Panc1 (cell line): Measurements from ENCODE around the gene HOXA5. TPM values are rescaled to one million over a fixed set of nuclear protein-coding genes. Genes with fewer than 3 reads are reported as not detected.

Experiments
- ATAC-seq: fragments of 200-7000 bp; cut with Tn5 transposase; 2 replicates; pipeline ENCODE4 v1.9.1; 2020; ENCODE audit warnings: mild to moderate bottlenecking, moderate library complexity
- BruUV-seq: library from RNA; stranded (reverse); fragments of 400-500 nt; replicated peaks from 2 replicates; lab custom pipeline; 2021; lab: Mats Ljungman, UMichigan
- CTCF ChIA-PET: fragments of 300-600 bp; sonication (Branson Sonifier 250); formaldehyde crosslinking; loops from one replicate; lab custom pipeline; 2022; ENCODE audit warnings: antibody characterized with exemption; lab: Charles Lee
- POLR2A ChIA-PET: fragments of 300-600 bp; sonication (Branson Sonifier 250); formaldehyde crosslinking; loops from one replicate; lab custom pipeline; 2022; ENCODE audit warnings: antibody characterized with exemption; lab: Charles Lee
- DNase-seq: peaks from one replicate; pipeline ENCODE4 v3.0.0-alpha.2; 2010; ENCODE audit warnings: low read depth, low spot score
- H3K27ac ChIP-seq: 2 replicates; pipeline ENCODE4 v1.5.1; 2011; ENCODE audit warnings: mild to moderate bottlenecking, low read length, inconsistent platforms
- H3K27me3 ChIP-seq: fragments of 200-500 bp; sonication (Bioruptor generic); 2 replicates; pipeline ENCODE4 v1.6.0; 2014; ENCODE audit warnings: low read length, inconsistent platforms; ENCODE audit not compliant: control insufficient read depth, insufficient read depth
- H3K36me3 ChIP-seq: fragments of 200-500 bp; sonication (Bioruptor generic); 2 replicates; pipeline ENCODE4 v1.5.1; 2014; ENCODE audit warnings: inconsistent platforms, mild to moderate bottlenecking, low read length, moderate library complexity; ENCODE audit not compliant: control insufficient read depth, insufficient read depth
- H3K4me1 ChIP-seq: 2 replicates; pipeline ENCODE4 v1.5.1; 2011; ENCODE audit warnings: inconsistent platforms, mild to moderate bottlenecking, low read length, moderate library complexity; ENCODE audit not compliant: control insufficient read depth, insufficient read depth
- H3K4me3 ChIP-seq, 2 experiments: 2 replicates each; pipeline ENCODE4 v1.5.1; 2011 to 2012; ENCODE audit warnings: low read depth in 2 of 2, low read length in 2 of 2, mild to moderate bottlenecking in 2 of 2, inconsistent platforms in 1 of 2, moderate library complexity in 1 of 2
- H3K9me3 ChIP-seq: fragments of 200-500 bp; sonication (Bioruptor generic); 2 replicates; pipeline ENCODE4 v1.5.1; 2014; ENCODE audit warnings: low read depth, mild to moderate bottlenecking, inconsistent platforms, low read length, moderate library complexity; ENCODE audit not compliant: control insufficient read depth, insufficient read depth
- CTCF ChIP-seq: fragments of 450-650 bp; IDR thresholded peaks from 2 replicates; pipeline ENCODE4 v1.5.1; 2017; ENCODE audit warnings: mild to moderate bottlenecking
- POLR2AphosphoS5 ChIP-seq: IDR thresholded peaks from 2 replicates; pipeline ENCODE4 v1.6.1; 2012; ENCODE audit warnings: mild to moderate bottlenecking, low read depth, low read length, moderate library complexity
- REST ChIP-seq, 2 experiments: IDR thresholded peaks; 2 replicates each; pipeline ENCODE4 v1.6.1; 2011 to 2012; ENCODE audit warnings: low read depth in 2 of 2, control low read depth in 1 of 2, low read length in 1 of 2, mild to moderate bottlenecking in 1 of 2, moderate library complexity in 1 of 2; ENCODE audit not compliant: insufficient read depth in 1 of 2
- SIN3A ChIP-seq: IDR thresholded peaks from 2 replicates; pipeline ENCODE4 v1.6.1; 2012; ENCODE audit warnings: low read depth, mild to moderate bottlenecking, low read length, moderate library complexity, borderline replicate concordance; ENCODE audit not compliant: insufficient read depth
- TCF7L2 ChIP-seq: IDR thresholded peaks from 2 replicates; pipeline ENCODE4 v1.6.1; 2011; ENCODE audit warnings: mild to moderate bottlenecking, low read depth, low read length, inconsistent platforms
- in situ Hi-C: cut with HindIII; loops from 2 replicates; pipeline ENCODE4 v1.10.0; 2016; ENCODE audit warnings: low sequenced_read_pairs, low pct_unique_long_range_greater_than_20kb
- intact Hi-C: fragments of 100-400 bp; cut with micrococcal nuclease; formaldehyde crosslinking; loops from one replicate; pipeline ENCODE4 v1.10.0; 2022; ENCODE audit not compliant: unreplicated experiment
- total RNA-seq: library from RNA; stranded (reverse); gene quantifications from one replicate; pipeline ENCODE4 v1.2.1, GENCODE V29; 2021; ENCODE audit not compliant: unreplicated experiment

The HOXA5 gene
- total RNA-seq, 1 experiment from 2014 or later, result 3.9 TPM

DNA sequence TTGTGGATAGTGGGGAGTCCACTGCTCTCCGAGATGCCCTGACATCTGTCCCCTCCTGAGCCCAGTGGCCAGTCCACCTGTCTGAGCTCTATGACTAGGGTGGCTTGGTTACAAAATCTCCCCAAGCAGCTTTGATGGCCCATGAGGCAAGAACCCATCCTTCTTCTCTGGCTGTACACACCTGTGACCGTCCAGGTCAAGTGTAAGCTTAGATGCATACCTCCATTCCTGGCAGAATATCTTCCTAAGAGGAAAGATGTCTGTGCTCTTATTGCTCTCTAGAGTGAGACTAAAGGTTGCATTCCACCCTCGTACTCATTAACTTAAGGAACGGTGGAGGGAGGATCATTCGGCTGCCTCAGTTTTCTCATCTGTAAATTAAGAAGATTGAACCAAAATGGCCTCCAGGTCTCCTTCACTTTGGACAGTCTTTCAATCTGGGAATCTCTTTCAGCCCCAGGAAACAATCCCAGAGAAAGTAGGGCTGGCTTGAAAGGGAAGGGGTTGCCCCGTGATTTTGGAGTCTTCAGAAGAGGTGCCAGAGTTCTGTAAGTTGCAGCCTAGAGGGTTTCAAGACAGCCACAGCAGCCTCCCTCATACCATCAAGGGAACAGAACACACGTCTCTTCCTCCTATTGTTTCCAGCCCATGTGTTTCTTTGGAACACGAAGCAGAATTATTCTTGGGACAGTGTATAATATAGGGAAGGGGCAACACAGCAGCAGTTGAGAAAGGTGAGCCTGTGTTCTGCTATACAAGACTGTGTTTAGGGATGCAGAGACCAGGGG is 18.4 kb downstream of the HOXA5 start:
- Histone ChIP-seq H3K4me1 (peaks cover 70% of the 10 kb centered on the region), H3K9me3 (no peaks in the 10 kb centered on the region), H3K27ac (peak overlapping the region; percentile 99), H3K4me3 (no peak overlapping the region), H3K27me3 (no peaks in the 10 kb centered on the region), H3K36me3 (no peaks in the 10 kb centered on the region)
- ChIA-PET CTCF (no interaction called here), POLR2A (no interaction called here)
- DNase-seq, result no peak
- intact Hi-C loops, result no loop called here
- in situ Hi-C loops, result no loop called here
- BruUV-seq, result no TSS peak
- no peak for ATAC-seq
- no peak for TF ChIP-seq TCF7L2

DNA sequence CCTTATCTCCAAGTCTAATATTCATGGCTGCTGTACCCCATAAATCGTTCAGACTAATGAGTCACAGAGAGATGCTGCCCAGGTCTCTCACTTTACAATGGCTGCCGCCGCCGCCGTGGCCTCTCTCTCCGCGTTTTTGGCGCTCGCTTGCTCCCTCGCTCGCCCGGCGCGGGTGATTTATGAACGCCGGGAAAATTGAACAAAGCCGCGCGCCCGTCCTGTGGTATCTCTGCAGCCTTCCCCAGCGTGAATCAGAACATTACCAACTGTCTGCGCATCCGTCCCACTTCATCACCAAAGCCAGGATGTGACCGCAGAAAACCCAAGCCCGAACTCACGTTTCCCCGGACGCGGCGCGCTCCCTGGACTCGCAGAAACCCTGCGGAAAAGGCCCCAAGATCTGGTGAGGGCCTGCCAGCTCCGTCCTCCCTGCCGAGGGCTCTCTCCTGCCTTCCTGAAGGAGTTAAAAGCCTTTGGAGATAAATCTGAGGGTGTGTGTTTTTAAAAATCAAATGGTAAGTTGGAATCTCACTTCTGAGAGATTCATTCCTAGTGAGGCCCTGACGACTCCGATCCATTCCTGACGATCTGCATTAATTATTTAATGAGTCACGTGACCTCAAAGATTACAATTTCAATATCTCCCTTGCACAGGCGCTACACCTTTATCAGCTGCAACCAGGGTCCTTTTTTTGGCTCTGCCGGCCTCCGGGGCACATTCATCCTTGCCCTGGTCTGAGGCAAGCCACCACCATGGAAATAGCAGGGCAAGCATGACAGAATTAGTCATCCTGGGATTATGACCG is 19.2 kb downstream of the HOXA5 start:
- Histone ChIP-seq H3K36me3 (no peaks in the 10 kb centered on the region), H3K9me3 (no peaks in the 10 kb centered on the region), H3K4me1 (peaks cover 78% of the 10 kb centered on the region), H3K27ac (peak overlapping the region; percentile 99), H3K27me3 (no peaks in the 10 kb centered on the region), H3K4me3 (no peak overlapping the region)
- POLR2A ChIA-PET, result no interaction called here
- CTCF ChIA-PET, result no interaction called here
- TF ChIP-seq TCF7L2 (no peak), REST (IDR thresholded peaks at IDR 0.05; ENCODE audit: insufficient read depth in 1 of 2, low read depth in 2 of 2, low read length in 1 of 2) (no peak), SIN3A (no peak), CTCF (no peak), POLR2AphosphoS5 (no peak)
- no peak for DNase-seq
- in situ Hi-C loops, result no loop called here
- BruUV-seq, result no TSS peak
- intact Hi-C loops, result no loop called here
- ATAC-seq, result no peak
